HG02870 (cell line): Measurements from ENCODE around the gene MSI2.

Experiments used
- ATAC-seq: cut with Tn5 transposase; IDR thresholded peaks from one replicate; pipeline ENCODE4 v1.9.1; 2021; ENCODE audit warnings: mild to moderate bottlenecking, moderate library complexity; ENCODE audit not compliant: unreplicated experiment

Gene MSI2

GRCh38 chr17:57425903-57426880, 169.9 kb downstream of the MSI2 start:
- ATAC-seq = no peak

- no peak for ATAC-seq
These were observed 173.6 kb downstream of the MSI2 start for GRCh38 chr17:57429966-57430365.

GRCh38 chr17:57431415-57431814, 175.1 kb downstream of the MSI2 start:
- no peak for ATAC-seq

- no peak for ATAC-seq
These were observed 176.4 kb downstream of the MSI2 start for GRCh38 chr17:57432507-57433277.

GRCh38 chr17:57433452-57433851, 177.1 kb downstream of the MSI2 start:
- ATAC-seq = no peak

- no peak for ATAC-seq
These were observed 178.0 kb downstream of the MSI2 start for GRCh38 chr17:57434361-57434760.

- ATAC-seq = no peak
These were observed 180.2 kb downstream of the MSI2 start for GRCh38 chr17:57436565-57436964.

GRCh38 chr17:57438066-57438731, 181.9 kb downstream of the MSI2 start:
- no peak for ATAC-seq

- no peak for ATAC-seq
These were observed 183.3 kb downstream of the MSI2 start for GRCh38 chr17:57439651-57440050.

GRCh38 chr17:57440522-57441269, 184.4 kb downstream of the MSI2 start:
- ATAC-seq = no peak

- no peak for ATAC-seq
These were observed 184.9 kb downstream of the MSI2 start for GRCh38 chr17:57441270-57441600.

GRCh38 chr17:57442401-57442823, 186.1 kb downstream of the MSI2 start:
- no peak for ATAC-seq

- ATAC-seq = no peak
These were observed 186.7 kb downstream of the MSI2 start for GRCh38 chr17:57442914-57443571.

- ATAC-seq = no peak
These were observed 187.5 kb downstream of the MSI2 start for GRCh38 chr17:57443781-57444180.

- ATAC-seq = no peak
These were observed 188.5 kb downstream of the MSI2 start for GRCh38 chr17:57444682-57445450.

GRCh38 chr17:57445772-57446472, 189.6 kb downstream of the MSI2 start:
- no peak for ATAC-seq

GRCh38 chr17:57447357-57447989, 191.2 kb downstream of the MSI2 start:
- no peak for ATAC-seq

- ATAC-seq = no peak
These were observed 191.9 kb downstream of the MSI2 start for GRCh38 chr17:57447990-57448758.
